BE2C (cell line): ENCODE data around the gene PRM1.

Experiments used
- DNase-seq: peaks from one replicate; pipeline ENCODE4 v3.0.0-alpha.2; 2020
- H3K27me3 ChIP-seq: fragments of 250-450 bp; sonication (Bioruptor Pico); 2 replicates; pipeline ENCODE4 v1.5.1; 2020; ENCODE audit warnings: mild to moderate bottlenecking
- H3K36me3 ChIP-seq: fragments of 250-450 bp; sonication (Bioruptor Pico); 2 replicates; pipeline ENCODE4 v1.5.1; 2020; ENCODE audit warnings: mild to moderate bottlenecking
- H3K4me1 ChIP-seq: fragments of 250-450 bp; sonication (Bioruptor Pico); 2 replicates; pipeline ENCODE4 v1.5.1; 2020
- H3K4me3 ChIP-seq: 2 replicates; pipeline ENCODE4 v1.5.1; 2011; ENCODE audit warnings: low read depth, low read length
- H3K9me3 ChIP-seq: fragments of 250-450 bp; sonication (Bioruptor Pico); 2 replicates; pipeline ENCODE4 v1.5.1; 2020
- TF ChIP-seq, protein P1 (sequence below): IDR thresholded peaks from 2 replicates; pipeline ENCODE4 v1.5.1; 2012; ENCODE audit warnings: mild to moderate bottlenecking, low read depth, low read length

Gene PRM1

DNA sequence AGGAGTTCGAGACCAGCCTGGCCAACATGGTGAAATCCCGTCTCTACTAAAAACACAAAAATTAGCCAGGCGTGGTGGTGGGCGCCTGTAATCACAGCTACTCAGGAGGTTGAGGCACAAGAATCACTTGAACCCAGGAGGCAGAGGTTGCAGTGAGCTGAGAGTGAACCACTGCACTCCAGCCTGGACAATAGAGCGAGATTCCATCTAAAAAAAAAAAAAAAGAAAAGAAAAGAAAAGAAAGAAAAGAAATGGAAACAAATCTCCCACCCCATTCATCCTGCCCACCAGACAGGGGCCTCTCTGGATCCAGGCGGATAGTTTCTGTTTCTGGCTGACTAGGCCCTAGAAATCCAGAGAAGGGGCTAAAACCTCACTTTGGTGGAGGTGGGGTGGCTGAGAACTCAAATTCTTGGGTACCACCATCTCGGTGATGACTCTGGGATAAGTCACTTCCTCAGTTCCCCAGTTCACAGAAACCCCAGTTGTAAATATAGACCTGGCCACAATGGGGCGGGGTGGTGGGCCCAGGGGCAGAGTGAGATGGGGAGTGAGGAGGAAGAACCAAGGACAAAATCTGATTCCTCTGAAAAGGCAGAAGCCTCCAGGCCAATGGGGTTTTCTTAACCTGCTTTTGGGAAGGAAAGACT lies 47.3 kb downstream of the PRM1 start:
- no peak overlapping the region for H3K4me3 ChIP-seq
- no peaks in the 10 kb centered on the region for H3K4me1 ChIP-seq
- no peaks in the 10 kb centered on the region; the same call in 1 of the 2 replicates for H3K9me3 ChIP-seq
- DNase-seq = no peak
- H3K27me3 ChIP-seq = no peaks in the 10 kb centered on the region
- no peaks in the 10 kb centered on the region for H3K36me3 ChIP-seq
- TF ChIP-seq, protein P1, sequence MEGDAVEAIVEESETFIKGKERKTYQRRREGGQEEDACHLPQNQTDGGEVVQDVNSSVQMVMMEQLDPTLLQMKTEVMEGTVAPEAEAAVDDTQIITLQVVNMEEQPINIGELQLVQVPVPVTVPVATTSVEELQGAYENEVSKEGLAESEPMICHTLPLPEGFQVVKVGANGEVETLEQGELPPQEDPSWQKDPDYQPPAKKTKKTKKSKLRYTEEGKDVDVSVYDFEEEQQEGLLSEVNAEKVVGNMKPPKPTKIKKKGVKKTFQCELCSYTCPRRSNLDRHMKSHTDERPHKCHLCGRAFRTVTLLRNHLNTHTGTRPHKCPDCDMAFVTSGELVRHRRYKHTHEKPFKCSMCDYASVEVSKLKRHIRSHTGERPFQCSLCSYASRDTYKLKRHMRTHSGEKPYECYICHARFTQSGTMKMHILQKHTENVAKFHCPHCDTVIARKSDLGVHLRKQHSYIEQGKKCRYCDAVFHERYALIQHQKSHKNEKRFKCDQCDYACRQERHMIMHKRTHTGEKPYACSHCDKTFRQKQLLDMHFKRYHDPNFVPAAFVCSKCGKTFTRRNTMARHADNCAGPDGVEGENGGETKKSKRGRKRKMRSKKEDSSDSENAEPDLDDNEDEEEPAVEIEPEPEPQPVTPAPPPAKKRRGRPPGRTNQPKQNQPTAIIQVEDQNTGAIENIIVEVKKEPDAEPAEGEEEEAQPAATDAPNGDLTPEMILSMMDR = no peak

DNA sequence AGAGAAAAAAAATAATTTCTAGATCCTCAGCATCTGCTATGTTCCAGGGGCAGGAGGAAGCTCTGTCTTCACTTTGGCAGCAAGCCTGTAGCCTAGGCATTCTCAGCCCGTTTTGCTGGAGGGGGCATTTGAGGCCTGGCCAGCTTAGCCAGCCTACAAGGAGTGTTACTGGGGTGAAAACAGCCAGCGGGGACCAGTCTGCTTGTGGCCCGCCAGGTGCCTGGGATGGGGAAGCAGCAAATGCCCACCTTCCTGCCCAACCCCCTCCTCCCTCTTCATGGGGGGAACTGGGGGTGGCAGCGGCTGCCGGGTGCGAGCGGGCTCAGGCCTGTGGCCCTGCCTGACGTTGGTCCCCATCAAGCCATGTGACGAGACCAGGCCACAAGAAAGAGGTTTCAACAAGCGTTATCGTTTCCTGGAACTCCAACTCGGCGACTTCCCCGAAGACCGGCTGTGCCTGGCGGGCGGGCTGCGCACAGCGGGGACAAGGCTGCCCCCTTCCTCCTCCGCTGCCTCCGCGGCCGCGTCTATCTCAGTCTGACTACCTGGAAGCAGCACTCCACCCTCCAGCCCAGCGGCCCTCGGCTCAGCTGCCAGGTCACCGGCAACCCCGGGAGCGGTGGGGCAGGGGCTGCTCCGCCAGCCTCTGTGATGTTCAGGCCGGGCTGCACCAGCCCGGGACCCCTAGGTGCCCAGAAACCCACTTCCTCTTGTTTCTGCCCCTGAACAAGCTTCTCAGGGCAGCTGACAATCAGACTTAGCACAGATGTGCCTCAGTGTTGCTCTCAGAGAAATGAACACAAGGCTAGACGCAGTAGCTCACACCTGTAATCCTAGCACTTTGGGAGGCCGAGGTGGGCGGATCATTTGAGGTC lies 48.0 kb downstream of the PRM1 start:
- no peak for DNase-seq
- Histone ChIP-seq H3K9me3 (no peaks in the 10 kb centered on the region; the same call in 1 of the 2 replicates), H3K4me3 (no peak overlapping the region), H3K4me1 (no peaks in the 10 kb centered on the region), H3K27me3 (no peaks in the 10 kb centered on the region), H3K36me3 (no peaks in the 10 kb centered on the region)
- TF ChIP-seq, protein P1 = no peak

DNA sequence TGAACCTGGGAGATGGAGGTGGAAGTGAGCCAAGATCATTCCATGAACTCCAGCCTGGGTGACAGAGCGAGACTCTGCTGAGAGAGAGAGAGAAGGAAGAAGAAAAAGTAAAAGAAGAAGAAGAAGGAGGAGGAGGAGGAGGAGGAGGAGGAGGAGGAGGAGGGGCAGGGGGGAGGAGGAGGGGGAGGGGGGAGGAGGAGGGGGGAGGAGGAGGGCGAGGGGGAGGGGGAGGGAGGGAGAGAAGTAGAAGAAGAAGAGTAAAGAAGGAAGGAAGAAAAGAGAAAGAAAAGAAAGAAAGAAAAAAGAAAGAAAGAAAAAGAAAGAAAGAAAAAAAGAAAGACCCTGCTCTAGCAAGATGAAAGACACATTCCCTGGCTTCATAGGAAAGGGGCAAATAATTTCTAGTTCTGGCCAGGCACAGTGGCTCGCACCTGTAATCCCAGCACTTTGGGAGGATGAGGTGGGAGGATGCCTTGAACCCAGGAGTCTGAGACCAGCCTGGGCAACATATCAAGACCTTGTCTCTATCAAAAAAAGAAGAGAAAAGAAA lies 48.8 kb downstream of the PRM1 start:
- Histone ChIP-seq H3K36me3 (no peaks in the 10 kb centered on the region), H3K27me3 (no peaks in the 10 kb centered on the region), H3K9me3 (no peaks in the 10 kb centered on the region; the same call in 1 of the 2 replicates), H3K4me1 (no peaks in the 10 kb centered on the region), H3K4me3 (no peak overlapping the region)
- no peak for DNase-seq
- TF ChIP-seq, protein P1 = no peak

DNA sequence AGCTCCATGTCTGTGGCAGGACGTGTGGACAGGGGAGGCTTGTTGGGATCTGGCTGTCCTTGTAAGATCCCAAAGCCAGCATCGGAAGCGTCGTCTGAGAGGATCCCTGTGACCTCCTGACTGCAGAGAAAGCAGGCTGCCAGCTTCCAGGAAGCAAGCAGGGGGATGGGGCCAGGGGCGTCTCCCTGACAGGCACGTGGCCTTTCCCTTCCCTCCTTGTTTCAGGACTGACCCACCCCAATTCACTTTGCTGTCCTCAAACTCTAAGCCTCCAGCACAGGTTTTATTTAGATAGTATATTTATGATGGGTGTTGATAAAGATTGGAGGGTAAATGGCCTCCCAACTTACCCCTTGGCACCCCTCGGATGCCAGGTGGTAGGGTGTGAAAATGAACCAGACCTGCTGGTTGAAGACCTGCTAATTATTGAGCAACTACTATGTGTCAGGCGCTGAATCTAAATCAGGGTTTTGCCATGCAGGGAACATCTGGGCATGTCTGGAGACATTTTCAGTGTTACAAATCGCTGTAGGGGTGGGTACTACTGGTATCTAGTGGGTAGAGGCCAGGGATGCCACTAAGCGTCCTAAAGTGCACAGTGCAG lies 49.7 kb downstream of the PRM1 start:
- H3K4me3 ChIP-seq = no peak overlapping the region
- no peak for DNase-seq
- no peaks in the 10 kb centered on the region; the same call in 1 of the 2 replicates for H3K9me3 ChIP-seq
- H3K4me1 ChIP-seq = no peaks in the 10 kb centered on the region
- TF ChIP-seq, protein P1 = no peak
- H3K36me3 ChIP-seq = no peaks in the 10 kb centered on the region
- no peaks in the 10 kb centered on the region for H3K27me3 ChIP-seq
